GM23248 (cell line): ENCODE data around the gene ZNF792.

ENCODE experiments used
- EZH2 ChIP-seq: fragments of 200-600 bp; sonication (generic); IDR thresholded peaks from 2 replicates; pipeline ENCODE4 v1.6.1; 2018; ENCODE audit warnings: antibody characterized with exemption, mild to moderate bottlenecking; ENCODE audit not compliant: insufficient read depth, poor library complexity, severe bottlenecking
- EZH2phosphoT487 ChIP-seq: fragments of 200-600 bp; sonication (generic); IDR thresholded peaks from 2 replicates; pipeline ENCODE4 v1.6.1; 2018; ENCODE audit warnings: antibody characterized with exemption, moderate library complexity, mild to moderate bottlenecking, low read depth; ENCODE audit not compliant: insufficient read depth

DNA sequence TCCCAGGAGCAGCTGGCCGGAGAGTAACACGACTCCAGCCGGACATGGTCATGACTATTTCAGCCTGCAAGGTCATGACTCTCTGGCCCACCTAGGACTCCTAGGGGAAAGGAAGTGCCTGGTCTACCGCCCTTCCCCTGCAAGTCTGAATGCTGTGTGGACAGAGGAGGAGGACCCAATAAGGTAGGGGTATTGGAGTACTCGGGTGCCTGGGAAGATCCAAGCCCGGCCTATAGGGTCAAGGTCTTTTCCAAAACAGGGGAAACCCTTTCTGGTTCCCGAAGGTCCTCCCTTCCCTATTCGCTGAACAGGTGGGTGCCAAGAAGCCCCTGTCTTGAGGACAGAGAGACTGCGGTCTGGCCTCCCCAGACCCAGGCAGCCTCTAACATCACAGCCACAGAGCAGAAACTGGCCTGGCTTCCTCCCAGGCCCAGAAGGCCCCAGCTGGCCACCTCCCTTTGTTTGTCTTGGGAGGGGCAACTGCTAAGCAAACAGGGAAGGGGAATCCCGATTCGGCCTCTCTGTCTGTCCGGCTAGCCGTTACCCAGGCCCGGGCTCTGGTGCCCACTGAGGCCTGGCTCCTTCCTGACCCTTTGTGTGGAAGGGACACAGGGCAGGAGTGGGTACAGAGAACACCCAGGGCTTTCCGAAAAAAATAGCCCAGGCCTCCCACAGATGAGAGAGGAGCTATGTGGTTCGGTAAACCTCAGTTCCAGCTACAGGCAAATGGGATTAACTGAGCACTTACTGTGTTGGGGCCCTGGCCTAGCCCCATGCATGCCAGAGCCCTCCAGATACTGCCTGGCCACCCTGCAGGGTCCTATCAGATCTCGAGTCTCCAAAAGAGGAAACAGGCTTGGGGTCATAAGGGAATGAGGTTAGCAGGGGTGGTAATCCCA is 30.9 kb upstream of the ZNF792 start:
- TF ChIP-seq EZH2 (no peak), EZH2phosphoT487 (no peak)
